PC-9 (cell line): ENCODE results near the gene AK8. TPM values are rescaled to one million over a fixed set of nuclear protein-coding genes. Genes with fewer than 3 reads are reported as not detected.
"Not testable (repeated sequence)": the region's sequence is repeated elsewhere in the genome, so short reads cannot be mapped to it uniquely, and the experiment has no call there.

Source experiments
- BruUV-seq: library from RNA; stranded (reverse); fragments of 400-500 nt; replicated peaks from 2 replicates; lab custom pipeline; 2021; lab: Mats Ljungman, UMichigan
- CTCF ChIA-PET: fragments of 300-600 bp; sonication (Branson Sonifier 250); formaldehyde crosslinking; loops from one replicate; lab custom pipeline; 2022; ENCODE audit warnings: antibody characterized with exemption; lab: Charles Lee
- POLR2A ChIA-PET: fragments of 300-600 bp; sonication (Branson Sonifier 250); formaldehyde crosslinking; loops from one replicate; lab custom pipeline; 2022; ENCODE audit warnings: antibody characterized with exemption; ENCODE audit not compliant: unreplicated experiment; lab: Charles Lee
- DNase-seq, 2 experiments: peaks; one replicate each; pipeline versions ENCODE4 v3.0.0 to v3.0.0-alpha.2; 2015 to 2022; ENCODE audit warnings: mixed read lengths in 1 of 2
- H2AFZ ChIP-seq: fragments of 200-600 bp; sonication (generic); 2 replicates; pipeline ENCODE4 v1.8.1; 2017; ENCODE audit warnings: antibody characterized with exemption
- H3F3A ChIP-seq: fragments of 200-600 bp; sonication (generic); 2 replicates; pipeline ENCODE4 v1.8.1; 2017; ENCODE audit warnings: antibody characterized with exemption, mild to moderate bottlenecking, low read depth; ENCODE audit not compliant: insufficient read depth
- H3K27ac ChIP-seq: fragments of 200-600 bp; sonication (generic); 2 replicates; pipeline ENCODE4 v1.6.1; 2016; ENCODE audit warnings: mixed run types
- H3K27me3 ChIP-seq: fragments of 200-600 bp; sonication (generic); 2 replicates; pipeline ENCODE4 v1.6.1; 2016; ENCODE audit warnings: low read depth, mixed run types; ENCODE audit not compliant: insufficient read depth
- H3K36me3 ChIP-seq: fragments of 200-600 bp; sonication (generic); 2 replicates; pipeline ENCODE4 v1.6.1; 2016; ENCODE audit warnings: low read depth, mixed run types
- H3K4me1 ChIP-seq: fragments of 200-600 bp; sonication (generic); replicated peaks from 2 replicates; pipeline ENCODE4 v1.6.1; 2016; ENCODE audit warnings: mixed run types; ENCODE audit not compliant: insufficient read depth
- H3K4me2 ChIP-seq: fragments of 200-600 bp; sonication (generic); 2 replicates; pipeline ENCODE4 v1.6.1; 2017; ENCODE audit warnings: mixed run types
- H3K4me3 ChIP-seq: fragments of 200-600 bp; sonication (generic); 2 replicates; pipeline ENCODE4 v1.6.1; 2016; ENCODE audit warnings: mixed run types
- H3K79me2 ChIP-seq: fragments of 200-600 bp; sonication (generic); 2 replicates; pipeline ENCODE4 v1.6.1; 2017; ENCODE audit warnings: low read depth, mixed run types
- H3K9me2 ChIP-seq: fragments of 200-600 bp; sonication (generic); 2 replicates; pipeline ENCODE4 v1.8.1; 2017; ENCODE audit warnings: mild to moderate bottlenecking; ENCODE audit not compliant: insufficient read depth
- H3K9me3 ChIP-seq: fragments of 200-600 bp; sonication (generic); 2 replicates; pipeline ENCODE4 v1.8.1; 2016; ENCODE audit warnings: low read depth; ENCODE audit not compliant: insufficient read depth
- H4K20me1 ChIP-seq: fragments of 200-600 bp; sonication (generic); 2 replicates; pipeline ENCODE4 v1.8.1; 2017; ENCODE audit not compliant: insufficient read depth
- CTCF ChIP-seq: fragments of 200-600 bp; sonication (generic); conservative IDR thresholded peaks from 2 replicates; pipeline ENCODE4 v1.6.1; 2017; ENCODE audit warnings: mixed run types, antibody characterized with exemption, mild to moderate bottlenecking, moderate library complexity
- EZH2 ChIP-seq: fragments of 200-600 bp; sonication (generic); IDR thresholded peaks from 2 replicates; pipeline ENCODE4 v1.8.0; 2017; ENCODE audit warnings: antibody characterized with exemption, low read depth
- intact Hi-C: fragments of 100-400 bp; cut with micrococcal nuclease; formaldehyde crosslinking; loops from one replicate; pipeline ENCODE4 v1.10.0; 2022; ENCODE audit not compliant: unreplicated experiment
- total RNA-seq: library from RNA; stranded (reverse); gene quantifications from 2 replicates; pipeline ENCODE4 v1.2.3, GENCODE V29; 2021

Gene AK8
- total RNA-seq, 1 experiment from 2014 or later: 7.2 TPM

- intact Hi-C loops: no loop called here
- Histone ChIP-seq H3K36me3 (no peaks in the 10 kb centered on the region), H3K27ac (no peak overlapping the region), H3K4me1 (no peaks in the 10 kb centered on the region), H3K4me2 (no peak overlapping the region), H3K9me2 (no peaks in the 10 kb centered on the region), H3K4me3 (no peak overlapping the region), H3K79me2 (no peaks in the 10 kb centered on the region), H3F3A (no peaks in the 10 kb centered on the region), H3K27me3 (peaks cover 93% of the 10 kb centered on the region), H2AFZ (no peak overlapping the region), H4K20me1 (no peaks in the 10 kb centered on the region), H3K9me3 (no peaks in the 10 kb centered on the region)
- DNase-seq: no peak
- POLR2A ChIA-PET: no interaction called here
- CTCF ChIA-PET: no interaction called here
- no TSS peak for BruUV-seq
- TF ChIP-seq EZH2 (no peak), CTCF (no peak)
These were observed 156.4 kb downstream of the AK8 start for GRCh38 chr9:132721661-132722060.

- H3K4me1 ChIP-seq, BruUV-seq, CTCF ChIA-PET, intact Hi-C loops, H3K36me3 ChIP-seq, H3K79me2 ChIP-seq, H3K4me2 ChIP-seq, H4K20me1 ChIP-seq, H3K9me2 ChIP-seq, H3K9me3 ChIP-seq, DNase-seq, H3K4me3 ChIP-seq, POLR2A ChIA-PET, H3F3A ChIP-seq, H2AFZ ChIP-seq, H3K27ac ChIP-seq: not testable (repeated sequence)
- peaks cover 65% of the 10 kb centered on the region for H3K27me3 ChIP-seq
These were observed 159.6 kb downstream of the AK8 start for GRCh38 chr9:132718381-132718928.

DNA sequence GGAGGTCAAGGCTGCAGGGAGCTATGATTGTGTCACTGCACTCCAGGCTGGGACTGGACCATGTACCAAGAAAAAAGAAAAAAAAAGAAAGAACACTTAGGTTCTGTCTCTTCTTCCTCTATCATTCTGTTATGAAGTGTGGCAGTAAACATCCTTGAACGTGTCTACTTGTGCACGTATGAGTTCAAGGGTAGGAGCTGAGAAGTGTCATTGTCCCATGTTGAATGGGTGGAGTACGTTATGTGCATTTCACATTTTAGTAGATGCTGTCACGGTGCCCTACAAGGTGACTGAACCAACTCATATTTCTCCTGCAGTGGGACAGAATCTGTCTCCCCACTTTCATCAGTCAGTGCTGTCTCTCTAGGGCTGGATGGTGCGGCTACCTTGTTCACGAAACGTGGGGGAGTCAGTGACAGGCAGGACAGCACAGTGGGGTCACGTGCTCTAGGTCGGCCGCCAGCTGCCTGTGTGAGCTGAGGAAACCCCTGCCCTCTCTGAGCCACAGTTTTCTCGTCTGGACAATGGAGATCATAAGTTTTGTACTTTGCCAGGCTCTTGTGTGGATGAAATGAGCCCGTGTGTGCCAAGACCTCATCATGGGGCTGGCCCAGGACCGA is 160.6 kb downstream of the AK8 start:
- POLR2A ChIA-PET: no interaction called here

More for the DNA sequence above, 160.6 kb downstream of the AK8 start:
- Histone ChIP-seq H3K79me2 (no peaks in the 10 kb centered on the region), H3K27me3 (peaks cover 55% of the 10 kb centered on the region), H2AFZ (no peak overlapping the region), H3F3A (no peaks in the 10 kb centered on the region), H3K4me3 (no peak overlapping the region), H3K9me2 (no peaks in the 10 kb centered on the region), H3K4me1 (no peaks in the 10 kb centered on the region), H3K27ac (no peak overlapping the region), H4K20me1 (no peaks in the 10 kb centered on the region), H3K36me3 (no peaks in the 10 kb centered on the region), H3K9me3 (no peaks in the 10 kb centered on the region), H3K4me2 (no peak overlapping the region)
- CTCF ChIA-PET: interaction anchor here (0.6 kb wide), 1 partner anchor 71 kb away, joined by 4 read pairs; no protein-coding TSS in a partner anchor
- TF ChIP-seq EZH2 (no peak), CTCF (no peak)
- intact Hi-C loops: no loop called here
- BruUV-seq: no TSS peak
- DNase-seq: no peak
